ENCODE measurements around the gene PGLYRP1. TPM values are rescaled to one million over a fixed set of nuclear protein-coding genes. Genes with fewer than 3 reads are reported as not detected.

PGLYRP1 gene
- polyA plus RNA-seq, 3 donors, result 0.45 to 0.85 (median 0.70) TPM

GRCh38 chr19:46014941-46015686 lies 7.7 kb downstream of the PGLYRP1 start:
- peak in 3 of 11 donors; percentile 57 to 59 (median 59) for DNase-seq (ENCODE audit: extremely low read depth in 1 of 11, low read depth in 9 of 11, low spot score in 4 of 11)

- no peak for DNase-seq (ENCODE audit: extremely low read depth in 1 of 11, low read depth in 9 of 11, low spot score in 4 of 11)
These were observed 8.3 kb downstream of the PGLYRP1 start for GRCh38 chr19:46014534-46014933.

GRCh38 chr19:46009530-46010510 lies 13.0 kb downstream of the PGLYRP1 start:
- peak in 1 of 11 donors; percentile 50 for DNase-seq (ENCODE audit: extremely low read depth in 1 of 11, low read depth in 9 of 11, low spot score in 4 of 11)

GRCh38 chr19:46006411-46006810 lies 16.4 kb downstream of the PGLYRP1 start:
- no peak for DNase-seq (ENCODE audit: extremely low read depth in 1 of 11, low read depth in 9 of 11, low spot score in 4 of 11)

- no peak for DNase-seq (ENCODE audit: extremely low read depth in 1 of 11, low read depth in 9 of 11, low spot score in 4 of 11)
These were observed 20.1 kb downstream of the PGLYRP1 start for GRCh38 chr19:46002678-46003275.

GRCh38 chr19:46000491-46001246 lies 22.2 kb downstream of the PGLYRP1 start:
- DNase-seq (ENCODE audit: extremely low read depth in 1 of 11, low read depth in 9 of 11, low spot score in 4 of 11), result no peak

- DNase-seq (ENCODE audit: extremely low read depth in 1 of 11, low read depth in 9 of 11, low spot score in 4 of 11), result no peak
These were observed 23.2 kb downstream of the PGLYRP1 start for GRCh38 chr19:45999653-46000121.

- DNase-seq (ENCODE audit: extremely low read depth in 1 of 11, low read depth in 9 of 11, low spot score in 4 of 11), result no peak
These were observed 24.0 kb downstream of the PGLYRP1 start for GRCh38 chr19:45998834-45999233.

GRCh38 chr19:45996933-45997332 lies 25.9 kb downstream of the PGLYRP1 start:
- DNase-seq (ENCODE audit: extremely low read depth in 1 of 11, low read depth in 9 of 11, low spot score in 4 of 11), result no peak

- no peak for DNase-seq (ENCODE audit: extremely low read depth in 1 of 11, low read depth in 9 of 11, low spot score in 4 of 11)
These were observed 27.0 kb downstream of the PGLYRP1 start for GRCh38 chr19:45995715-45996385.

- peak; percentile 98 to 100 (median 99) for DNase-seq (ENCODE audit: extremely low read depth in 1 of 11, low read depth in 9 of 11, low spot score in 4 of 11)
These were observed 27.7 kb downstream of the PGLYRP1 start, which contains the start of gene CCDC61 for GRCh38 chr19:45994998-45995714. TSS of gene CCDC61 (plus strand) at chr19:45995467. CDS start at chr19:46003019, 7,552 bp downstream.

GRCh38 chr19:45994456-45994997 lies 28.3 kb downstream of the PGLYRP1 start:
- DNase-seq (ENCODE audit: extremely low read depth in 1 of 11, low read depth in 9 of 11, low spot score in 4 of 11), result no peak

GRCh38 chr19:45990113-45990728 lies 32.6 kb downstream of the PGLYRP1 start:
- no peak for DNase-seq (ENCODE audit: extremely low read depth in 1 of 11, low read depth in 9 of 11, low spot score in 4 of 11)

GRCh38 chr19:45985321-45985720 lies 37.5 kb downstream of the PGLYRP1 start:
- DNase-seq (ENCODE audit: extremely low read depth in 1 of 11, low read depth in 9 of 11, low spot score in 4 of 11), result no peak

GRCh38 chr19:45981350-45981749 lies 41.5 kb downstream of the PGLYRP1 start:
- DNase-seq (ENCODE audit: extremely low read depth in 1 of 11, low read depth in 9 of 11, low spot score in 4 of 11), result no peak

- DNase-seq (ENCODE audit: extremely low read depth in 1 of 11, low read depth in 9 of 11, low spot score in 4 of 11), result no peak
These were observed 44.7 kb downstream of the PGLYRP1 start for GRCh38 chr19:45978156-45978555.

- DNase-seq (ENCODE audit: extremely low read depth in 1 of 11, low read depth in 9 of 11, low spot score in 4 of 11), result no peak
These were observed 46.7 kb downstream of the PGLYRP1 start for GRCh38 chr19:45976178-45976577.
